ENCODE results near the gene PDE6C.

PDE6C gene

GRCh38 chr10:93620925-93621324 lies 8.6 kb downstream of the PDE6C start:
- no peak for ATAC-seq
- TF ChIP-seq, protein P1, sequence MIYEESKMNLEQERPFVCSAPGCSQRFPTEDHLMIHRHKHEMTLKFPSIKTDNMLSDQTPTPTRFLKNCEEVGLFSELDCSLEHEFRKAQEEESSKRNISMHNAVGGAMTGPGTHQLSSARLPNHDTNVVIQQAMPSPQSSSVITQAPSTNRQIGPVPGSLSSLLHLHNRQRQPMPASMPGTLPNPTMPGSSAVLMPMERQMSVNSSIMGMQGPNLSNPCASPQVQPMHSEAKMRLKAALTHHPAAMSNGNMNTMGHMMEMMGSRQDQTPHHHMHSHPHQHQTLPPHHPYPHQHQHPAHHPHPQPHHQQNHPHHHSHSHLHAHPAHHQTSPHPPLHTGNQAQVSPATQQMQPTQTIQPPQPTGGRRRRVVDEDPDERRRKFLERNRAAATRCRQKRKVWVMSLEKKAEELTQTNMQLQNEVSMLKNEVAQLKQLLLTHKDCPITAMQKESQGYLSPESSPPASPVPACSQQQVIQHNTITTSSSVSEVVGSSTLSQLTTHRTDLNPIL (CRISPR knock-in tag; IDR thresholded peaks at IDR 0.05; ENCODE audit: low read depth) = no peak
- no peak for TF ChIP-seq CSDC2 (CRISPR knock-in tag; IDR thresholded peaks at IDR 0.05)
- no peak for TF ChIP-seq TCF4 (CRISPR knock-in tag; IDR thresholded peaks at IDR 0.05; ENCODE audit: borderline replicate concordance)
- no peak for TF ChIP-seq ZFP3 (CRISPR knock-in tag; IDR thresholded peaks at IDR 0.05)
- no peak for TF ChIP-seq ZNF70 (CRISPR knock-in tag; IDR thresholded peaks at IDR 0.05)
- TF ChIP-seq ESRRG (CRISPR knock-in tag; IDR thresholded peaks at IDR 0.05) = no peak
- no peak for TF ChIP-seq ZNF565 (CRISPR knock-in tag; conservative IDR thresholded peaks at IDR 0.05; ENCODE audit: low read depth)
- no peak for TF ChIP-seq ZNF8 (CRISPR knock-in tag; IDR thresholded peaks at IDR 0.05)
- TF ChIP-seq PATZ1 (CRISPR knock-in tag; IDR thresholded peaks at IDR 0.05; ENCODE audit: borderline replicate concordance) = no peak
- TF ChIP-seq TOX (CRISPR knock-in tag; IDR thresholded peaks at IDR 0.05; ENCODE audit: borderline replicate concordance) = no peak
- TF ChIP-seq PPARA (CRISPR knock-in tag; IDR thresholded peaks at IDR 0.05; ENCODE audit: borderline replicate concordance) = no peak

- TF ChIP-seq POU6F1 (CRISPR knock-in tag; IDR thresholded peaks at IDR 0.05; ENCODE audit: borderline replicate concordance, low read depth) (no peak), ZNF565 (CRISPR knock-in tag; conservative IDR thresholded peaks at IDR 0.05; ENCODE audit: low read depth) (no peak), OSR1 (CRISPR knock-in tag; IDR thresholded peaks at IDR 0.05) (no peak), ZNF70 (CRISPR knock-in tag; IDR thresholded peaks at IDR 0.05) (no peak), ESRRG (CRISPR knock-in tag; IDR thresholded peaks at IDR 0.05) (no peak), SNAI2 (CRISPR knock-in tag; IDR thresholded peaks at IDR 0.05) (no peak), CSDC2 (CRISPR knock-in tag; IDR thresholded peaks at IDR 0.05) (no peak), BACH2 (CRISPR knock-in tag; IDR thresholded peaks at IDR 0.05; ENCODE audit: borderline replicate concordance) (no peak), RARB (CRISPR knock-in tag; IDR thresholded peaks at IDR 0.05) (no peak), TCF4 (CRISPR knock-in tag; IDR thresholded peaks at IDR 0.05; ENCODE audit: borderline replicate concordance) (no peak), ZFP30 (CRISPR knock-in tag; IDR thresholded peaks at IDR 0.05) (no peak), ZFP3 (CRISPR knock-in tag; IDR thresholded peaks at IDR 0.05) (no peak)
- TF ChIP-seq, protein P1 (CRISPR knock-in tag; IDR thresholded peaks at IDR 0.05; ENCODE audit: low read depth) = no peak
- ATAC-seq = no peak
Observed at GRCh38 chr10:93622942-93623341, 10.6 kb downstream of the PDE6C start.

DNA sequence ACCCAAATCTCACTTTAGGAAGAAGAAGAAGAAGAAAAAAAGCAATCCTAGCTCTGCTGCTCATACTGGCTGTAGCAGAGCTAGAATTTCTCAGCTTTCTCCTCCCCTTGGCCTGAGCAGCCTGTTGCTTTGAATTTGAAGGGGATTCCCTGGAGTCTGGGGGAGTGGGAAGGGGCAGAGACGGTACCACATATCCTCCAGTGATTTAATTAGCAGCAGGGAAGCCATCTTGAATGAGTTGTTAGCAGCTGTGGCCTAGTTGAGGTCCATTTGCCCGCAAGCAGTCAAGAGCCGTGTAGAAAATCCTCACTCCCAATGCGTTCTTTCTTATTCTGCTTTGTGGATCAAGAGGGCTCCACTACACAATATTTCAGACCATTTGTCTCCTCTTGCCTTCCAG lies 16.5 kb downstream of the PDE6C start:
- no peak for TF ChIP-seq OSR1 (CRISPR knock-in tag; IDR thresholded peaks at IDR 0.05)
- no peak for TF ChIP-seq PPARA (CRISPR knock-in tag; IDR thresholded peaks at IDR 0.05; ENCODE audit: borderline replicate concordance)
- TF ChIP-seq, protein P2, sequence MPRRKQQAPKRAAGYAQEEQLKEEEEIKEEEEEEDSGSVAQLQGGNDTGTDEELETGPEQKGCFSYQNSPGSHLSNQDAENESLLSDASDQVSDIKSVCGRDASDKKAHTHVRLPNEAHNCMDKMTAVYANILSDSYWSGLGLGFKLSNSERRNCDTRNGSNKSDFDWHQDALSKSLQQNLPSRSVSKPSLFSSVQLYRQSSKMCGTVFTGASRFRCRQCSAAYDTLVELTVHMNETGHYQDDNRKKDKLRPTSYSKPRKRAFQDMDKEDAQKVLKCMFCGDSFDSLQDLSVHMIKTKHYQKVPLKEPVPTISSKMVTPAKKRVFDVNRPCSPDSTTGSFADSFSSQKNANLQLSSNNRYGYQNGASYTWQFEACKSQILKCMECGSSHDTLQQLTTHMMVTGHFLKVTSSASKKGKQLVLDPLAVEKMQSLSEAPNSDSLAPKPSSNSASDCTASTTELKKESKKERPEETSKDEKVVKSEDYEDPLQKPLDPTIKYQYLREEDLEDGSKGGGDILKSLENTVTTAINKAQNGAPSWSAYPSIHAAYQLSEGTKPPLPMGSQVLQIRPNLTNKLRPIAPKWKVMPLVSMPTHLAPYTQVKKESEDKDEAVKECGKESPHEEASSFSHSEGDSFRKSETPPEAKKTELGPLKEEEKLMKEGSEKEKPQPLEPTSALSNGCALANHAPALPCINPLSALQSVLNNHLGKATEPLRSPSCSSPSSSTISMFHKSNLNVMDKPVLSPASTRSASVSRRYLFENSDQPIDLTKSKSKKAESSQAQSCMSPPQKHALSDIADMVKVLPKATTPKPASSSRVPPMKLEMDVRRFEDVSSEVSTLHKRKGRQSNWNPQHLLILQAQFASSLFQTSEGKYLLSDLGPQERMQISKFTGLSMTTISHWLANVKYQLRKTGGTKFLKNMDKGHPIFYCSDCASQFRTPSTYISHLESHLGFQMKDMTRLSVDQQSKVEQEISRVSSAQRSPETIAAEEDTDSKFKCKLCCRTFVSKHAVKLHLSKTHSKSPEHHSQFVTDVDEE (CRISPR knock-in tag; IDR thresholded peaks at IDR 0.05) = no peak
- no peak for TF ChIP-seq TOX (CRISPR knock-in tag; IDR thresholded peaks at IDR 0.05; ENCODE audit: borderline replicate concordance)
- no peak for TF ChIP-seq POU6F1 (CRISPR knock-in tag; IDR thresholded peaks at IDR 0.05; ENCODE audit: borderline replicate concordance, low read depth)
- no peak for ATAC-seq
